Measurements from ENCODE around the gene CTTN.

Gene CTTN

DNA sequence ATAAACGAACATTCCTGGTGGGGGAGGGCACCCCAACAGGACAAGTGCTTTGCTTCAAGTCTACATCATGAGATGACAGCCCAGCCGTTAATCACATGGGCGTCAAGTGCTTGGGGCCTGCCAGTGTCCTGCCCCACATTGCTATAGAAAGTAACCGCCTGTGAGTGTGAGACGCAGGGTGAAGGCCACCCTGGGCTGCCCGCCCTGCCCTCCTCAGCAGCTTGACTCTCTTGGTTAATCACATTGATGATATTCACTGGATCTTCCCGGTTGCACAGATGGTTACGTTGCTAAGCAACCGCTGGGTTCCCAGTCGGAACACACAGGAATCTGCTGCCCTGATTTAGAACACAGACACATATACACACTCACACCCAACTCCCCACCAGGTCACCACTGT is 79.3 kb downstream of the CTTN start:
- no peak for DNase-seq (ENCODE audit: low spot score)

DNA sequence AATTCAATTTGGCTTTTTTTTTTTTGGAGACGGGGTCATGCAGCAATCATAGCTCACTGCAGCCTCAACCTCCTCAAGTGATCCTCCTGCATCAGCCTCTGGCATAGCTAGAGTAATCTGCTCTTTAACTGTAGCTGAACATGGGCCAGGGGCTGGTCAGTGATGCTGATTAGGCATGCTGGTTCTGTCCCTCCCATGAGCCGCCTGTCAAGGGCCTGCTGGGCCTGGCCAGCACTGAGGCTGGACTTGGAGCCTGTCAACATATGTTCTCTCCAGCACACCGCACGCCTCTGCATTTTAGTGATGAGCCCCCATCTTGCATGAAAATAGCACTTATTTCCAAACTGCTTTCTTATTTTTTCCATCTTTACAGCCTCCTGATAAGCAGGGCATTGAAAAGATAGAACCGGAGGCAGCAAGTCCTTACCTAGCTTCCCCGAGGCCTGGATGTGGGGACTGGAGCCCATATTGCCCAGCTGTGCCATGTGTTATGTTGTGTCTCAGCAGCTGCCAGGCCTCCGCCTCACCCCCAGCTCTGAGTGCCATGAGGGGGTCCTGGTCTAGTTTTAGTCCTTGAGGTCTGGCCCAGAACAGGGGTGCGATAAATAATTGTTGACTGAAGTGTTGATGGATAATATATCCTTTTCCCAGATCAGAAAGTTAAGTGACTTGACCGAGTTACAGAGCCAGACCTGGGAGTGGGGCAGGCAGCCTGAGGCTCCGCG is 80.0 kb downstream of the CTTN start:
- no peak for DNase-seq (ENCODE audit: low spot score)

DNA sequence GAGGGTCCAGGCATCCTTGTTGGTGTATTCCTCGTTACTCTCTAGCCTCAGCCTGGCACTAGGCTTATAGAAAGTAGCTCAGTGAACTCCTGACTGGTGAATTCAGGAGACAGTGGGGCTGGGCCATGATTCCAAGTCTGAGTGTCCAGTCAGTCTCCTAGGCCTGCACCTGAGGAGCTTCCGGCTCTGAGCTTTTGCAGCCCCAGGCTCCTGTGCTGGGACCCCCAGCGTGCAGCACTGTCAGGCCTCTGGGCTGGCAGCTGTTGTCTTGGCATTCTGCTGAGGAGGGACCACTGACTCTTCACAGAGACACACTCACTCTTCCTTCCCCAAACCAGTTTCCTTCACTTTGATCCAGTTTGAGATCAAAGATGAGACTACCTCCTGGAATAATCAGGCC is 82.4 kb downstream of the CTTN start:
- no peak for DNase-seq (ENCODE audit: low spot score)

DNA sequence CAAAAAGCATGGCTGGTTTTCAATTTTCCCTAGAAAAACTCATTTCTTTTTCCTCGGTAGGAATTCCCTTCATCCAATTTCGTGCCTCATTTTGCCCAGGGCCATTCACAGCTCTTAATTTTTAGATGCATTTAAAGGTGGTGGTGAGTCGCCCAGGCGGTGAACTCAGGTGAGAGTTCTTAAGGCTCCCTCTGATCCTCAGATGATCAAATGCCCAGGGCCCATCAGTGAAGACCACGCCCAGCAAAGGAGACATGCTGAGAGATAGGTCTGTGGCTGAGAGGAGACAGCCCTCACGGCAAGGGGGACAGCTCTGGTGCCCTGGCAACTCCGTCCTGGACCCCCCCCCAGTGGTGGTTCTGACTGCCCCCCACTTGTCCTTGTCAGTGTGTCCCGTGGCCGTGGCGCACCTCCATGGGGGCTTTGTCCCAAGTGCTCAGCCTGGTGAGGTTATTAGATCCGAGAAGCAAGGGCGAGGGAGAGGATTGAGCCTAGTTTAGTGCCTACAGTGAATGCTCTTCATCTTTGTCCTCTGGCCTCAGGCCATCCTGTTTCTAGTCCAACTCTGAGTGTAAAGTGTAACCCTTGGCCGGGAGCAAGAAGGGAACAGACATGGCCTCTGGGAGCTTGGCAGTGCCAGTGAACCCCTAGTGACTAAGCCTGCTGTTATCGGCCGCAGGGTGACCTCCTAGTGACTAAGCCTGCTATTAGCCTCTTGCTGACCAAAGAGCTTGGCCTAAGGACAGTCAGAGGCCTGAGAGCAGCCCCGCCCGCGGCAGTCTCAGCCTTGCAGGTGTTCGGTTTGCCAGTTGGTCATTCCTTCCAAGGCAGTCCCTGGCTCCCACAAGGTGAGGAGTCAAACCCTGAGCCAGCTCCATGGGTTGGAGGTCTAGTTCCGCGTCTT is 83.5 kb downstream of the CTTN start:
- no peak for DNase-seq (ENCODE audit: low spot score)

DNA sequence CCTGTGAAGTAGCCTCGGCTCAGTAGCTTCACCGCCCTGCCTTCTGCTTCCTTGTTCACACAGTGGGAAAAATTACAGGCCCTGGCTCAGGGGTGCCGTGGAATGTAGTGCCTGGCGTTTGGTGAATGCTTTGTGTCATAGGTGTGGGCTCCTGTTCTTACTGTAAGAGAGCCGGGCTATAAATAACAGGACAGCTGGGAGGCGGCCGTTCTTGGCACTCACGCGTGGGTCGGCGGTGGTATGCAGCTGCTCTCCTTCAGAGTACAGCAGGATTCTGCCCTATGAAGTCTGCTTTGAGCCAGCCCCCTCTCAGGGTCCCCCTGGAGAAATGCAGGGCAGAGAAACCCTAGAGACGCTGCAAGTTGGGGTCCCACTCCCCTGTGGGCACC is 84.2 kb downstream of the CTTN start:
- DNase-seq (ENCODE audit: low spot score) = no peak

DNA sequence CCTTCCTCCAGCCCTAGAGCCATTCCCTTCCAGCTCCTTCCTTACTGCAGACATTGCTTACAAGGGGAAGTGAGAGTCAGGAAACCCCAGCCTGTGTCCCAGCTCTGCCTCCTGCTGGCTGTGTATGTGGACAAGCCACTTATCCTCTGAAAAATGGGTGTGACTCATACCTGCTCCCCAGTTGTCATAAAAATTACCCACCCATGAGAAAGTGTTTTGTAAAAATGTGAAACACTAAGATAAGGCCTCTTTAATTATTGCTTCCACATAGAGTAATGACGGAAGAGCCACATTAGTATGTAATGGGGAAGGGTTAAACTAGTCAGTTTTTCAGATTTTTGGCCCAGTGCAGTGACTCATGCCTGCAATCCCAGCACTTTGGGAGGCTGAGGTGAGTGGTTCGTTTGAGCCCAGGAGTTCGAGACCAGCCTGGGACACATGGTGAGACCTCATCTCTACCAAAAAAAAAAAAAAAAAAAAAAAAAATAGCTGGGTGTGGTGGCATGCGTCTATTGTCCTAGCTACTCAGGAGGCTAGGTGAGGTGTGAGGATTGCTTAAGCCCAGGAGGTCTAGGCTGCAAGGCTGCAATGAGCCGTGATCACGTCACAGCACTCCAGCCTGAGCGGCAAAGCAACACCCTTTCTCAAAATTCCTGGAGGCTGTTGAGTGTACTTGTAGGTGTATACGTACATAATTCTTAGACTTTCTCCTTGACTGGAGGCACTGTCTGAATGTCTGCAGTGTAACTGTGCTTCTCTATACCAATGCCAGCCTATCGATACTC is 84.9 kb downstream of the CTTN start:
- DNase-seq (ENCODE audit: low spot score) = no peak

DNA sequence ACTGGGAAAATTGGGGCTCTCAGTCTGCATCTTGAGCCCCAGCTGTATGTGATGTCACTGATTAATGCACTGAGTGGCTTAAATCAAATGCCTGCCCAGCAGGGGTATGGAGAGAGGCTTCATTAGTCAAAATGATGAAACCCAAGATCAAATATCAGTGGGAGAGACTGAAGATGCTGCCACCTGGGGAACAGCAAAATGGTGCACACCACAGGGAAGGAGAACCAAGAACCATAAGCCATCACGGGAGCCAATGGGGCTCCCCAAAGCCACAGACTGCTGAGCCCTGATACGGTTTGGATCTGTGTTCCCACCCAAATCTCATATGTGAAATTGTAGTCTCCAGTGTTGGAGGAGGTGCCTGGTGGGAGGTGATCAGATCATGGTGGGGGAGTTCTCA is 85.6 kb downstream of the CTTN start:
- no peak for DNase-seq (ENCODE audit: low spot score)

DNA sequence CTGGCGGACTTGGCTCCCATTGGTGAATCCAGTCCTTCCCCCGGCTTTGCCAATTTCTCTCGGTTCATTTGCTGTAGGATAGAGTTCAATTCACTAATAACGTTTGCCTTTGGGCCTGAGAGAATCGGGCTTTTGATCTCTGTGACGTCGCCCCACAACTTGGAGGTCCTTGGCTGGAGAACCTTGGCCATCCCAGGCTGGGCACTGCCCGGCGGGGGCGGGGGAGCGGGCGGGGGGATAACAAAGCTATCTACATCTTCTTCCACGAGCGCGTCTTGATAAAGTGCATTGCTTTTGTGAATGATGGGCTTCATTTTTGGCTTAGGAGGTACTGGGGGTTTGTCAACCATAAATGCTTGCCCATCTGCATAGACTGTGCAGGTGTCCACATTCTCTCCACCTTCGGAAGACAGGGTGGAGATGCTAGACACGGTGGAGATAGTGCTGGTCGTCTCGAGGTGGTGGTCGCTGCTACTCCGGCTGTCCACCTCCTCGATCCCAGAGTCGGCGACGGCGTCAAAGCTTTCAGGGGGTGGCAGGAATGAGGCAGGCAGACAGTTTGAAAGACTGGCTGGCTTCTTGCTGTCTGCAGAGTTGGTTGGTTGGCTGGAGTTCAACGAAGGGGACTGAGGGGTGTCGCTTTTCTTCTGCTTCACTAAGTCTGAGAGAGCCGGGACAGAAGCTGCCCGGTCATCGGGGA is 87.1 kb downstream of the CTTN start:
- DNase-seq (ENCODE audit: low spot score) = no peak

DNA sequence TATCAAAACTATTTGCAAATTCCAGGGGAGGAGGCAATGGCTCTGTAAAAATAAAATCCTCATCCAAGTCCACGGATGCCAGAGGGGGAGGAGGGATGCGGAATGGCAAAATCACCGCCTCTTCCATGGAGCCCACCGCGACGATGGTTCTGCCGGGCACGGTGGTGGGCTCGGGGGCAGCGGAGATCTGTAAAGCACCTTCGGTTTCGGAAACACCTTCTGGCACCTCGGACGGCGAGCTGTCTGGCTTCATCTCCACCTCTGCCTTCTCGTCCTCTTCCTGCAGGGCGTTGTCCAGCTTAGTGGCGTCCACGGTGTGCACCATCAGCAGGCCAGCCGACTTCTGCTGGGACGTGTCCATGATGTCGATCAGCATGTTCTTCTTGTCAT is 87.7 kb downstream of the CTTN start:
- no peak for DNase-seq (ENCODE audit: low spot score)

Data from CD4-positive, alpha-beta T cell treated with Interleukin-2 at 100 ng/mL for 4 hours (primary cell).